WTC11 (cell line): ENCODE results near the gene PRDX6.

Experiments used
- CREM ChIP-seq: sonication (generic); formaldehyde crosslinking; IDR thresholded peaks from 2 replicates; pipeline ENCODE4 v1.8.1; 2022; ENCODE audit warnings: mild to moderate bottlenecking, missing genetic modification reagents, moderate library complexity
- CTCF ChIP-seq: fragments of 200-600 bp; IDR thresholded peaks from 2 replicates; pipeline ENCODE4 v1.8.0; 2022; ENCODE audit warnings: antibody characterized with exemption
- ETV6 ChIP-seq: sonication (generic); formaldehyde crosslinking; IDR thresholded peaks from 2 replicates; pipeline ENCODE4 v1.8.1; 2022; ENCODE audit warnings: mild to moderate bottlenecking, missing genetic modification reagents
- GABPB1 ChIP-seq: sonication (generic); formaldehyde crosslinking; IDR thresholded peaks from 2 replicates; pipeline ENCODE4 v1.8.1; 2023; ENCODE audit warnings: mild to moderate bottlenecking, missing genetic modification reagents
- MAX ChIP-seq: sonication (generic); formaldehyde crosslinking; IDR thresholded peaks from 2 replicates; pipeline ENCODE4 v1.8.0; 2022; ENCODE audit warnings: mild to moderate bottlenecking, missing genetic modification reagents
- SP1 ChIP-seq: sonication (generic); formaldehyde crosslinking; conservative IDR thresholded peaks from 2 replicates; pipeline ENCODE4 v1.8.1; 2022; ENCODE audit warnings: missing genetic modification reagents
- ZNF121 ChIP-seq: sonication (generic); formaldehyde crosslinking; IDR thresholded peaks from 2 replicates; pipeline ENCODE4 v1.8.0; 2023; ENCODE audit warnings: missing genetic modification reagents
- ZNF138 ChIP-seq: sonication (generic); formaldehyde crosslinking; conservative IDR thresholded peaks from 2 replicates; pipeline ENCODE4 v1.8.1; 2022; ENCODE audit warnings: mild to moderate bottlenecking, moderate library complexity, missing genetic modification reagents
- ZNF423 ChIP-seq: fragments of 250-450 bp; sonication (Bioruptor Pico); IDR thresholded peaks from 2 replicates; pipeline ENCODE4 v2.1.2; 2022; ENCODE audit warnings: mild to moderate bottlenecking, moderate library complexity

GRCh38 chr1:173532237-173532636 lies 55.1 kb downstream of the PRDX6 start:
- TF ChIP-seq CTCF (no peak), MAX (CRISPR knock-in tag) (no peak), GABPB1 (CRISPR knock-in tag) (no peak), ETV6 (CRISPR knock-in tag) (no peak), ZNF138 (CRISPR knock-in tag) (no peak), ZNF423 (no peak), SP1 (CRISPR knock-in tag) (no peak), CREM (CRISPR knock-in tag) (no peak), ZNF121 (CRISPR knock-in tag) (no peak)
